ENCODE data around the gene DUSP9.
"Not testable (repeated sequence)": the region's sequence is repeated elsewhere in the genome, so short reads cannot be mapped to it uniquely, and the experiment has no call there.

DUSP9 gene

GRCh38 chrX:153646620-153647373, at the start of gene DUSP9:
TSS of gene DUSP9 (plus strand) at chrX:153647203. CDS start at chrX:153647954, 751 bp downstream.
- no peak for TF ChIP-seq POLR2A (IDR thresholded peaks at IDR 0.05; ENCODE audit: low read depth, low read length)
- no peak for DNase-seq (ENCODE audit: insufficient read length, low spot score)
- FAIRE-seq = no peak

DNA sequence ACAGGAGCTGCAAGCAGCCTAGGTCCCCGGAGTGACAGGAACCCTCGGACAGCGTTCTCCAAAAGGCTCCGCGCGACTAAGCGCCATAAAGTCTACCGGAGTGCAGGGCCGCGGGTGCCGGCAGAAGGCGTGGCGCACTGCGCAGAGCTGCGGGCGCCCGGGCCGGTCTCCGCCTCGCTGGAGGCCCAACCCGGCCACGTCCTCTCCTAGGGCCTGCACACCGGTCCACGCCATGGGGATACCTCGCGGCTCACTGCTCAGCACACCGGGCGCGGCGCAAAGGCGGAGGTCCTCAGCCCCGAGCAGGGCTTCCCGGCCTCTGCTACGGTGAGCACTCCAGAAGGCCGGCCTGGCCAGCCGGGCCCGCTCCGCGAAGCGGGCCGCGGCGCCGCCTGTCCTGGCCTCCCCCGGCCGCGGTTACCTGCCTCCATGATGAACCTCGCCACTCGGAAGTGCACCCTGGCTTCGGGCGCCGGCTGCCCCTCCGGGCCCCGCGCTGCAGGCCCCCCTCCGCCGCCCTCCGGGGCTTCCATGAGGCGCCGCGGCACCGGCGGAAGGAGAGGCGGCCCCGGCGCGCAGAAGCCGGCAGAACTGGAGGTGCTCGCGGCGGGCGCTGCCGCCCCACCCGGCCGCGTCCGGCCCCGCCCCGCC, 48.3 kb upstream of the DUSP9 start, which contains the start of gene CCNQ:
Gene CCNQ, minus strand, starts transcription at position 599 of the 651 bp plus-strand sequence. Its CDS starts 66 bp downstream, at position 533.
- no peak for DNase-seq (ENCODE audit: insufficient read length, low spot score)
- no peak for FAIRE-seq
- TF ChIP-seq POLR2A (IDR thresholded peaks at IDR 0.05; ENCODE audit: low read depth, low read length) = peak; percentile 67

DNA sequence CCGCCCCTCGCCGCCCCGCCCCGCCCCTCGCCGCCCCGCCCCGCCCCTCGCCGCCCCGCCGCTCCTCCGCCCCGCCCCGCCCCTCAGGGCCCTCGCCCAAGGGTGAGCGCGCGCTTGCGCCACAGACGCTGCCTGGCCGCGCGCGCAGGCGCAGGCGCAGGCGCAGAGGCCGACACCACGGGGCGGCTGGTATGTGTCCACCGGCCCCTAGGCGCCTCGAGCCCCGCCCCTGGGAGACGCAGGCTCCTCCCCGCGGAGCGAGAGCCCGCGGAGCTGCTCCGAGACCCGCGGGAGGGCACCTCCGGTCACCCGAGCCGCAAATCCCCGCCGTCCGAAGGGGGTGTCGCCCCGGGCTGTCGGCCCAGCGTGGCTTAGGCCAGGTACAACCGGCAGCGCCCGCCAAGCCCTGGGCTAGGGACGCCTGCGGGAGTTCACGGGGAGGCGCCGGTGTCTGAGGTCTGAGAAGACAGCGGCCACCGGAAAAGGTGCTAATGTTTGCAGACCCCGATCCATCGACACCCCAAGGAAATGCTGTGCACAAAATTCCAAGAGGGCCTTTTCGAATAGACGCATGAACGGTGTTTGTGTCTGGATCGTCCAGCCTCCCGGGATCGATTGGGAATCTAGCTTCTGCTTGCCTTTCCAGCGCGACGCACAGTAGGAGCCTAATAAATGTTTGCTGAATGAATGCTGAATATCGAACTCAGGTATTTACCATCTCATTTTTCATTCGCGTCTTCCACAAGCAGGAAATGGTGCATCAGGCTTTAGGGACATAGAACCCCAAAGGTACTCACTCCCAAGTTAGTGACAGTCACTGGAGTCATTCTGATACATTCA, 47.6 kb upstream of the DUSP9 start:
- no peak for FAIRE-seq
- DNase-seq (ENCODE audit: insufficient read length, low spot score) = peak; percentile 92
- TF ChIP-seq POLR2A (IDR thresholded peaks at IDR 0.05; ENCODE audit: low read depth, low read length) = peak; percentile 28; the same call in 1 of the 2 replicates

DNA sequence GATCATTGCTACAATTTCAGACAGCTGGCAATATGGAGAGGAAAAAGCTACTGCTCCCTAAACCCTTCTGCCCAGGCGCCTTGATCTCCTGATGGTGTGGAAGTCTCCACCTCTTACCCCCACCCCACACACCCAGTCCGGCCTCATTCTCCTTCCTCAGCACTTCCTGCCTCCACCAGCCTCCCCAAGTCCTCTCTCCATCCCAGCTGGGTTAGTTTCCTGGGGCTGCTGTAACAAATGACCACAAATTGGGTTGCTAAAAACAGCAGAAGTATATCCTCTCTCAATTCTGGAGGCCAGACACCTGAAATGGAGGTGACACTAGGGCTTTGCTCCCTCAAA, 47.0 kb upstream of the DUSP9 start:
- no peak for TF ChIP-seq POLR2A (IDR thresholded peaks at IDR 0.05; ENCODE audit: low read depth, low read length)
- DNase-seq (ENCODE audit: insufficient read length, low spot score) = peak; percentile 23
- FAIRE-seq = no peak

DNA sequence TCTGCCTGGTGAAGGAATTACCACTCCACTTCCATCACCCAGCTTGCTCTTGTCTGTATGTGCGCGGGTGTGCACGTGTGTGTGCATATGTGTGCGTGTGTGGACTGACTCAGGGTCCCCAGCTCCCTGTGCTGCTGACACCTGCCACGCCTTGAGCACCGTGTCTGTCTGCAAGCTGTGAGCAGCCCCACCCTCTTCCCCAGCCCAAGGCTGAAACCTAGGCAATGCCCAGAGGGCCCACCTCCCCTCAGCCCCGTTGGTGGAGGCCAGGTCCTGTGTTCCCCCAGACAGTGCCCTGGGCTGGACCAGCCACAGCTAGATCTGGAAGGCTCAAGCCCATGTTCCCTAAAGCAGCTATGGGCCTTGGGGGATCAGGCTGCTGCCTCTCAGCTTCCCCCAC, 46.1 kb upstream of the DUSP9 start:
- DNase-seq (ENCODE audit: insufficient read length, low spot score) = no peak
- no peak for TF ChIP-seq POLR2A (IDR thresholded peaks at IDR 0.05; ENCODE audit: low read depth, low read length)
- FAIRE-seq = no peak

DNA sequence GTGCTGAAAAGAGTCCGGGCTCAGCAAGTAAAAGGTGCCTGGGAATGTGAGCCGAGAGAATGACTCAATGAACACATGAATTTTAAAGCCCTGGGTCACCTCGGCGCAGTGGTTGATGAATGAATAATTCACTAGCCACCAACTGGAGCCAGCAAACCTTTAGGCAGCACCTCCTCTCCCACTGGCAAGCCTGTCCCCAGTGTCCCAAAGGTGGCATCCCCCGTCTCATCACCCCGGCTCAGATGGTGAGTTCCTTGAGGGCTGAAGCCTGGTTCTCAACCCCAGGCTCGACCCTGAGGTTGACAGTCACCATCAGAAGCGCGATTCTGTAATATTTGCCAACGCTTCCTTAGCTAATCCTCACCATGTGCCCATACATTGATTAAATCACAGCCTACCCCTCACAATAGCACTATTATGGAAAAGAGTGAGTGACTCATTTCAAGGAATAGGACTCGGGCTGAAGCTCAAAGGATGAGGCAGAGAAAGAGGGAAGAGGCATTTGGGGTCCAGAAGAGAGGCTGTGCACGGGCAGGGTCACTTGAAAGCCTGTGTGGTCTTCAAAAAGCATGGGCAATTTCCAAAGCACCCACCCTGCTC, 45.4 kb upstream of the DUSP9 start:
- FAIRE-seq (no peak), DNase-seq (ENCODE audit: insufficient read length, low spot score) (no peak)
- no peak for TF ChIP-seq POLR2A (IDR thresholded peaks at IDR 0.05; ENCODE audit: low read depth, low read length)

- DNase-seq (ENCODE audit: insufficient read length, low spot score) (no peak), FAIRE-seq (no peak)
- no peak for TF ChIP-seq POLR2A (IDR thresholded peaks at IDR 0.05; ENCODE audit: low read depth, low read length)
Measured at GRCh38 chrX:153602601-153603000, 44.4 kb upstream of the DUSP9 start.

- TF ChIP-seq POLR2A (IDR thresholded peaks at IDR 0.05; ENCODE audit: low read depth, low read length) = no peak
- no peak for FAIRE-seq
- no peak for DNase-seq (ENCODE audit: insufficient read length, low spot score)
Measured at GRCh38 chrX:153603131-153603656, 43.8 kb upstream of the DUSP9 start.

- DNase-seq (ENCODE audit: insufficient read length, low spot score); FAIRE-seq: not testable (repeated sequence)
Measured at GRCh38 chrX:153604666-153605380, 42.2 kb upstream of the DUSP9 start.

GRCh38 chrX:153606503-153606902, 40.5 kb upstream of the DUSP9 start:
- no peak for DNase-seq (ENCODE audit: insufficient read length, low spot score)
- TF ChIP-seq POLR2A (IDR thresholded peaks at IDR 0.05; ENCODE audit: low read depth, low read length) = no peak
- FAIRE-seq = no peak

- no peak for TF ChIP-seq POLR2A (IDR thresholded peaks at IDR 0.05; ENCODE audit: low read depth, low read length)
- FAIRE-seq (no peak), DNase-seq (ENCODE audit: insufficient read length, low spot score) (no peak)
Measured at GRCh38 chrX:153608376-153608775, 38.6 kb upstream of the DUSP9 start.

DNA sequence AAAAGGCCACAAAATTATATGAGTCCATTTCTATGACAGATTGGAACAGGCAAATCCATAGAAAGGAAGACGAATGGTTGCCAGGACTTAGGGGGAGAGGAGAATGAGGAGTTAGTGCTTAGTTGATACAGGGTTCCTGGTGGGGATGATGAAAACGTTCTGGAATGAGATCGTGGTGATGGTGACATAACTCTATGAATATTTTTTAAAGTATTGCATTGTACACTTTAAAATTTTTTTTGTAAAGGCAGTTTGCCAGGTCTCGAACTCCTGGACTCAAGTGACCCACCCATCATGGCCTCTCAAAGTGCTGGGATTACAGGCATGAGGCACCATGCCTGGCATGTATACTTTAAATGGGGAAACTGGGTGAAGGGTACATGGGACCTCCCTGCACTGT, 38.2 kb upstream of the DUSP9 start:
- TF ChIP-seq POLR2A (IDR thresholded peaks at IDR 0.05; ENCODE audit: low read depth, low read length) = no peak
- no peak for FAIRE-seq
- DNase-seq (ENCODE audit: insufficient read length, low spot score) = no peak

Measured in H54 (cell line).